Mesenchymal stem cell (in vitro differentiated cells and primary cell): ENCODE measurements around the gene REEP1.

Experiments used
- DNase-seq: peaks from one replicate; pipeline ENCODE4 v3.0.0-alpha.2; 2013
- H2AFZ ChIP-seq: one replicate; pipeline ENCODE4 v1.6.1; 2013; ENCODE audit warnings: low read depth, mild to moderate bottlenecking, control low read depth, inconsistent platforms, low read length, moderate library complexity
- H2AK5ac ChIP-seq: 2 replicates; pipeline ENCODE4 v1.6.1; 2013; ENCODE audit warnings: low read length, moderate library complexity, mild to moderate bottlenecking, inconsistent platforms; ENCODE audit not compliant: severe bottlenecking
- H2BK120ac ChIP-seq: one replicate; pipeline ENCODE4 v1.6.1; 2013; ENCODE audit warnings: low read depth, mild to moderate bottlenecking, inconsistent platforms, low read length, moderate library complexity
- H2BK12ac ChIP-seq, 2 experiments: one replicate each; pipeline ENCODE4 v1.6.1; 2013; ENCODE audit warnings: inconsistent platforms in 2 of 2, low read length in 2 of 2, mild to moderate bottlenecking in 2 of 2, moderate library complexity in 2 of 2, control low read depth in 1 of 2
- H2BK15ac ChIP-seq: one replicate; pipeline ENCODE4 v1.6.1; 2013; ENCODE audit warnings: mild to moderate bottlenecking, low read depth, inconsistent platforms; ENCODE audit not compliant: poor library complexity, severe bottlenecking
- H2BK5ac ChIP-seq: 2 replicates; pipeline ENCODE4 v1.6.1; 2013; ENCODE audit warnings: low read depth, mild to moderate bottlenecking, low read length, control low read depth, inconsistent platforms; ENCODE audit not compliant: poor library complexity, severe bottlenecking
- H3K14ac ChIP-seq, 2 experiments: one replicate each; pipeline ENCODE4 v1.6.1; 2013; ENCODE audit warnings: inconsistent platforms in 2 of 2, low read length in 2 of 2, control low read depth in 1 of 2, mild to moderate bottlenecking in 1 of 2, moderate library complexity in 1 of 2
- H3K18ac ChIP-seq, 2 experiments: one replicate each; pipeline ENCODE4 v1.6.1; 2013; ENCODE audit warnings: inconsistent platforms in 2 of 2, low read length in 2 of 2, control low read depth in 1 of 2, low read depth in 1 of 2, mild to moderate bottlenecking in 1 of 2
- H3K23ac ChIP-seq, 2 experiments: one replicate each; pipeline ENCODE4 v1.6.1; 2013; ENCODE audit warnings: inconsistent platforms in 2 of 2, low read length in 2 of 2, mild to moderate bottlenecking in 2 of 2, moderate library complexity in 2 of 2, control low read depth in 1 of 2
- H3K27ac ChIP-seq: 2 replicates; pipeline ENCODE4 v1.5.1; 2013; ENCODE audit warnings: mild to moderate bottlenecking, moderate library complexity, low read length, control low read depth, inconsistent platforms; ENCODE audit not compliant: poor library complexity, severe bottlenecking
- H3K27me3 ChIP-seq, 2 experiments: 2 replicates each; pipeline versions ENCODE4 v1.6.1 to v1.7.0; 2013; ENCODE audit warnings: low read length in 2 of 2, mild to moderate bottlenecking in 2 of 2, moderate library complexity in 2 of 2, control low read depth in 1 of 2, inconsistent platforms in 1 of 2; ENCODE audit not compliant: control insufficient read depth in 1 of 2, insufficient read depth in 1 of 2
- H3K36me3 ChIP-seq, 2 experiments: 2 replicates each; pipeline versions ENCODE4 v1.6.1 to v1.7.0; 2013; ENCODE audit warnings: low read length in 2 of 2, control low read depth in 1 of 2, inconsistent platforms in 1 of 2, low read depth in 1 of 2, mild to moderate bottlenecking in 1 of 2; ENCODE audit not compliant: insufficient read depth in 2 of 2, control insufficient read depth in 1 of 2
- H3K4ac ChIP-seq, 2 experiments: one replicate each; pipeline ENCODE4 v1.6.1; 2013; ENCODE audit warnings: inconsistent platforms in 2 of 2, low read length in 2 of 2, mild to moderate bottlenecking in 2 of 2, moderate library complexity in 2 of 2, control low read depth in 1 of 2, low read depth in 1 of 2
- H3K4me1 ChIP-seq: 2 replicates; pipeline ENCODE4 v1.6.1; 2013; ENCODE audit warnings: low read depth, low read length, control low read depth; ENCODE audit not compliant: control insufficient read depth, insufficient read depth
- H3K4me2 ChIP-seq: 2 replicates; pipeline ENCODE4 v1.6.1; 2013; ENCODE audit warnings: low read length, mild to moderate bottlenecking, inconsistent platforms; ENCODE audit not compliant: poor library complexity, severe bottlenecking
- H3K4me3 ChIP-seq, 2 experiments: 2 replicates each; pipeline versions ENCODE4 v1.5.1 to v1.7.0; 2013; ENCODE audit warnings: low read length in 2 of 2, mild to moderate bottlenecking in 2 of 2, control low read depth in 1 of 2, low read depth in 1 of 2; ENCODE audit not compliant: insufficient read depth in 1 of 2
- H3K79me1 ChIP-seq: replicated peaks from 2 replicates; pipeline ENCODE4 v1.6.1; 2013; ENCODE audit warnings: mild to moderate bottlenecking, control low read depth, low read length, inconsistent platforms; ENCODE audit not compliant: poor library complexity, severe bottlenecking
- H3K9ac ChIP-seq: 2 replicates; pipeline ENCODE4 v1.7.0; 2013; ENCODE audit warnings: mild to moderate bottlenecking, low read length, moderate library complexity
- H3K9me3 ChIP-seq: 2 replicates; pipeline ENCODE4 v1.7.0; 2013; ENCODE audit warnings: mild to moderate bottlenecking, low read length; ENCODE audit not compliant: control insufficient read depth
- H4K8ac ChIP-seq: one replicate; pipeline ENCODE4 v1.6.1; 2013; ENCODE audit warnings: inconsistent platforms, mild to moderate bottlenecking, low read length, moderate library complexity
- H4K91ac ChIP-seq: one replicate; pipeline ENCODE4 v1.6.1; 2013; ENCODE audit warnings: mild to moderate bottlenecking, low read length, inconsistent platforms
- WGBS: methylation state at CpG from one replicate; pipeline ENCODE4 v1.1.7; 2013; ENCODE audit warnings: mixed read lengths; 5-methylcytosine and 5-hydroxymethylcytosine counted together

REEP1 gene

GRCh38 chr2:86304416-86304815 is 33.0 kb downstream of the REEP1 start:
- WGBS = 85% methylated on average over 3 of the region's 3 CpGs
- Histone ChIP-seq H3K79me1 (no peaks in the 10 kb centered on the region), H3K36me3 (no peaks in the 10 kb centered on the region), H2BK15ac (no peak overlapping the region), H3K27ac (no peak overlapping the region), H3K4me1 (no peaks in the 10 kb centered on the region), H3K9me3 (no peaks in the 10 kb centered on the region), H3K9ac (no peak overlapping the region), H2BK120ac (no peak overlapping the region), H3K4me3 (no peak overlapping the region), H3K4ac (no peak overlapping the region), H3K14ac (no peak overlapping the region), H3K18ac (no peak overlapping the region), H3K4me2 (no peak overlapping the region), H3K27me3 (peaks cover 41 to 45% of the 10 kb centered on the region in 2 experiments), H2AFZ (no peak overlapping the region), H4K91ac (no peak overlapping the region), H2AK5ac (no peak overlapping the region), H4K8ac (no peak overlapping the region), H3K23ac (no peak overlapping the region), H2BK12ac (no peak overlapping the region), H2BK5ac (no peak overlapping the region)
- DNase-seq = no peak

- peaks cover 36 to 48% of the 10 kb centered on the region in 2 experiments for H3K27me3 ChIP-seq
- no peak overlapping the region for H4K8ac ChIP-seq
- H3K18ac ChIP-seq = no peak overlapping the region
- no CpG with 5 or more reads among the region's 1 CpG for WGBS
- no peaks in the 10 kb centered on the region for H3K36me3 ChIP-seq
- H3K14ac ChIP-seq = no peak overlapping the region
- no peak overlapping the region for H3K9ac ChIP-seq
- H2BK15ac ChIP-seq = no peak overlapping the region
- H3K27ac ChIP-seq = no peak overlapping the region
- H2AFZ ChIP-seq = no peak overlapping the region
- H2BK12ac ChIP-seq = no peak overlapping the region
- H2BK120ac ChIP-seq = no peak overlapping the region
- no peak overlapping the region for H2AK5ac ChIP-seq
- no peak overlapping the region for H2BK5ac ChIP-seq
- no peaks in the 10 kb centered on the region for H3K4me1 ChIP-seq
- no peak overlapping the region for H3K4me2 ChIP-seq
- no peak for DNase-seq
- H3K9me3 ChIP-seq = no peaks in the 10 kb centered on the region
- H3K4ac ChIP-seq = no peak overlapping the region
- H3K4me3 ChIP-seq = no peak overlapping the region
- no peaks in the 10 kb centered on the region for H3K79me1 ChIP-seq
- H3K23ac ChIP-seq = no peak overlapping the region
- no peak overlapping the region for H4K91ac ChIP-seq
Measured at GRCh38 chr2:86302320-86302719, 35.1 kb downstream of the REEP1 start.

DNA sequence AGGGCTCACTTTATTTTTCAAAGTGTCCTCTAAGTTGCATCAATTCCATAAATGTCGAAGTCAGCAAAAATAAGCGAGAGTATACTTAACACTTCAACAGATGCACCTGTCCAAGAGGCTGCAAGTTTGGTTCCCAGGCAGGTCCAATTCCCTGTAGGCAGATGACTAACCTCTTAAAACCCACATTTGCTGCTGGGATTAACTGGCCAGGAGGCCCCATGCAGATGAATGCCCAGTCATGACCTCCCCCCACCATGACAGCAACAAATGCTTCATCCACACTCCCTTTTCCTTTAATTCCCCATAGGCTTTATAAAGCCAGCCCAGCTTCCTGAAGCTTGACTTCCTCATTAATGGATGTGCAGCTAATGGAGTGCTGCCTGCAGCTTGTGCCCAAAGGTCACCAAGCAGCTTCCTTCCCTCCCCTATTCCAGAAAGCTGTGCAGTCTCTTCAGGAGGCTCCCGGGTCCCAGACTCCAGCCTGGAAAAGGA is 35.7 kb downstream of the REEP1 start:
- DNase-seq = peak; percentile 42
- Histone ChIP-seq H3K14ac (no peak overlapping the region), H4K91ac (no peak overlapping the region), H3K23ac (no peak overlapping the region), H3K4ac (no peak overlapping the region), H2BK12ac (no peak overlapping the region), H3K27ac (no peak overlapping the region), H4K8ac (no peak overlapping the region), H2BK15ac (no peak overlapping the region), H3K9ac (no peak overlapping the region), H3K4me1 (no peaks in the 10 kb centered on the region), H2BK120ac (no peak overlapping the region), H3K36me3 (no peaks in the 10 kb centered on the region), H2AK5ac (no peak overlapping the region), H3K9me3 (no peaks in the 10 kb centered on the region), H2BK5ac (no peak overlapping the region), H3K18ac (no peak overlapping the region), H3K27me3 (peaks cover 36 to 48% of the 10 kb centered on the region in 2 experiments), H3K4me3 (no peak overlapping the region), H3K79me1 (no peaks in the 10 kb centered on the region), H2AFZ (no peak overlapping the region), H3K4me2 (no peak overlapping the region)
- 57% methylated on average over 3 of the region's 3 CpGs for WGBS

- Histone ChIP-seq H3K36me3 (no peaks in the 10 kb centered on the region), H2BK12ac (no peak overlapping the region), H4K8ac (no peak overlapping the region), H2BK5ac (no peak overlapping the region), H3K9me3 (no peaks in the 10 kb centered on the region), H4K91ac (no peak overlapping the region), H3K4ac (no peak overlapping the region), H3K23ac (no peak overlapping the region), H3K9ac (no peak overlapping the region), H3K4me3 (no peak overlapping the region), H3K27ac (no peak overlapping the region), H3K14ac (no peak overlapping the region), H3K4me2 (no peak overlapping the region), H2AK5ac (no peak overlapping the region), H3K18ac (no peak overlapping the region), H2BK15ac (no peak overlapping the region), H3K4me1 (no peaks in the 10 kb centered on the region), H2AFZ (no peak overlapping the region), H3K79me1 (no peaks in the 10 kb centered on the region), H2BK120ac (no peak overlapping the region), H3K27me3 (peaks cover 30 to 48% of the 10 kb centered on the region in 2 experiments)
- peak; percentile 16 for DNase-seq
- WGBS = 61% methylated on average over 6 of the region's 6 CpGs
Measured at GRCh38 chr2:86301009-86301408, 36.4 kb downstream of the REEP1 start.
